CD14-positive monocyte (primary cell): Measurements from ENCODE around the gene TAP2. TPM values are rescaled to one million over a fixed set of nuclear protein-coding genes. Genes with fewer than 3 reads are reported as not detected.

Experiments
- DNase-seq, 3 donors: peaks; one replicate each; pipeline ENCODE4 v3.0.0-alpha.2; 2011 to 2022
- H2AFZ ChIP-seq: 2 replicates; pipeline ENCODE4 v1.6.0; 2012; ENCODE audit warnings: mild to moderate bottlenecking, low read depth, low read length, inconsistent platforms; ENCODE audit not compliant: insufficient read depth, poor library complexity, severe bottlenecking
- H3K27ac ChIP-seq, 2 donors: 1 replicate in 1 of 2; 2 replicates in 1 of 2; pipeline ENCODE4 v1.5.1; 2012 to 2013; ENCODE audit warnings: low read length in 2 of 2, control low read depth in 1 of 2, inconsistent platforms in 1 of 2, low read depth in 1 of 2, mild to moderate bottlenecking in 1 of 2
- H3K27me3 ChIP-seq, 2 donors: one replicate each; pipeline versions ENCODE4 v1.6.0 to v1.6.1; 2011 to 2013; ENCODE audit warnings: low read length in 2 of 2; ENCODE audit not compliant: control insufficient read depth in 2 of 2, insufficient read depth in 2 of 2
- H3K36me3 ChIP-seq, 2 donors: replicated peaks in 1 of 2; 1 replicate in 1 of 2; 2 replicates in 1 of 2; pipeline versions ENCODE4 v1.5.1 to v1.6.1; 2012 to 2013; ENCODE audit warnings: low read length in 2 of 2, control low read depth in 1 of 2, inconsistent platforms in 1 of 2, mild to moderate bottlenecking in 1 of 2; ENCODE audit not compliant: insufficient read depth in 2 of 2, control insufficient read depth in 1 of 2
- H3K4me1 ChIP-seq, 2 donors: 1 replicate in 1 of 2; 2 replicates in 1 of 2; pipeline versions ENCODE4 v1.5.1 to v1.6.1; 2012 to 2013; ENCODE audit warnings: low read length in 2 of 2, control low read depth in 1 of 2, inconsistent platforms in 1 of 2, mild to moderate bottlenecking in 1 of 2, moderate library complexity in 1 of 2; ENCODE audit not compliant: insufficient read depth in 2 of 2, control insufficient read depth in 1 of 2
- H3K4me2 ChIP-seq: replicated peaks from 2 replicates; pipeline ENCODE3; 2012; ENCODE audit warnings: low read length, moderate library complexity, mild to moderate bottlenecking; ENCODE audit not compliant: poor library complexity, severe bottlenecking; ENCODE audit errors: extremely low read depth
- H3K4me3 ChIP-seq, 3 experiments: fragments of 200-600 bp in 1 of 3; sonication (generic) in 1 of 3; replicated peaks in 1 of 3; 1 replicate in 2 of 3; 2 replicates in 1 of 3; pipeline ENCODE4 v1.5.1; 2011 to 2013; ENCODE audit warnings: low read length in 3 of 3, mild to moderate bottlenecking in 3 of 3, control low read depth in 2 of 3, low read depth in 2 of 3, inconsistent platforms in 1 of 3, moderate library complexity in 1 of 3
- H3K79me2 ChIP-seq: 2 replicates; pipeline ENCODE4 v1.6.0; 2012; ENCODE audit warnings: mild to moderate bottlenecking, control low read depth, inconsistent platforms, low read length, moderate library complexity; ENCODE audit not compliant: insufficient read depth
- H3K9ac ChIP-seq: 2 replicates; pipeline ENCODE4 v1.6.0; 2017; ENCODE audit warnings: low read length, mild to moderate bottlenecking; ENCODE audit not compliant: insufficient read depth, poor library complexity, severe bottlenecking
- H3K9me3 ChIP-seq, 2 donors: replicated peaks in 1 of 2; 1 replicate in 1 of 2; 2 replicates in 1 of 2; pipeline versions ENCODE4 v1.5.1 to v1.6.1; 2012 to 2013; ENCODE audit warnings: low read length in 2 of 2, control low read depth in 1 of 2; ENCODE audit not compliant: control insufficient read depth in 1 of 2, insufficient read depth in 1 of 2
- H4K20me1 ChIP-seq: 2 replicates; pipeline ENCODE4 v1.6.0; 2012; ENCODE audit warnings: mild to moderate bottlenecking, low read length, control low read depth, moderate library complexity; ENCODE audit not compliant: insufficient read depth
- H3K27ac Mint-ChIP-seq, 7 donors: one replicate each; pipeline ENCODE4 v1.8.0; 2020; ENCODE audit warnings: mild to moderate bottlenecking in 7 of 7, mixed read lengths in 7 of 7, moderate library complexity in 6 of 7, inconsistent platforms in 2 of 7
- H3K27me3 Mint-ChIP-seq, 3 donors: one replicate each; pipeline ENCODE4 v1.8.0; 2021 to 2022; ENCODE audit warnings: low read depth in 3 of 3, mild to moderate bottlenecking in 3 of 3, mixed read lengths in 3 of 3, moderate library complexity in 3 of 3, inconsistent platforms in 1 of 3
- H3K36me3 Mint-ChIP-seq, 2 donors: one replicate each; pipeline ENCODE4 v1.8.0; 2020; ENCODE audit warnings: mixed read lengths in 2 of 2, inconsistent platforms in 1 of 2, mild to moderate bottlenecking in 1 of 2
- H3K4me1 Mint-ChIP-seq: one replicate; pipeline ENCODE4 v1.8.0; 2020; ENCODE audit warnings: mild to moderate bottlenecking, mixed read lengths
- H3K4me3 Mint-ChIP-seq, 2 donors: one replicate each; pipeline ENCODE4 v1.8.0; 2020; ENCODE audit warnings: mild to moderate bottlenecking in 2 of 2, mixed read lengths in 2 of 2, moderate library complexity in 1 of 2
- H3K9me3 Mint-ChIP-seq, 7 donors: one replicate each; pipeline ENCODE4 v1.8.0; 2020 to 2022; ENCODE audit warnings: mixed read lengths in 7 of 7, mild to moderate bottlenecking in 6 of 7, moderate library complexity in 6 of 7, inconsistent platforms in 2 of 7
- CTCF ChIP-seq: fragments of 200-600 bp; IDR thresholded peaks from one replicate; pipeline ENCODE4 v1.8.0; 2022; ENCODE audit warnings: antibody characterized with exemption, mild to moderate bottlenecking
- WGBS: methylation state at CpG from one replicate; pipeline ENCODE4 v1.1.5; 2013; ENCODE audit warnings: missing lambda C conversion rate; ENCODE audit not compliant: insufficient coverage; 5-methylcytosine and 5-hydroxymethylcytosine counted together
- intact Hi-C, 2 donors: fragments of 100-400 bp; cut with micrococcal nuclease; formaldehyde crosslinking; loops; one replicate each; pipeline versions ENCODE4 v1.15.0 to v1.15.1; 2023
- polyA plus RNA-seq, 3 donors: library from polyadenylated mRNA; depleted of rRNA in 1 of 3; unstranded in 2 of 3; stranded (reverse) in 1 of 3; fragments of 300-500 nt in 2 of 3; fragments of >200 nt in 1 of 3; fragmentation: Illumina TruSeq in 2 of 3; gene quantifications; 1 replicate in 2 of 3; 2 replicates in 1 of 3; pipeline ENCODE4 v1.2.3, GENCODE V29; 2012 to 2021

TAP2 gene
- polyA plus RNA-seq, 3 donors, result 12.6 to 48.7 (median 25.9) TPM

- Mint-ChIP-seq H3K27ac (no peak overlapping the region), H3K4me3 (no peak overlapping the region), H3K9me3 (no peaks in the 10 kb centered on the region), H3K4me1 (peaks cover 30% of the 10 kb centered on the region), H3K36me3 (peaks cover 0 to 16% of the 10 kb centered on the region in 2 donors), H3K27me3 (no peaks in the 10 kb centered on the region)
- H2AFZ ChIP-seq, result no peak overlapping the region
- no peaks in the 10 kb centered on the region for H3K36me3 ChIP-seq
- no peak overlapping the region for H3K4me3 ChIP-seq
- H4K20me1 ChIP-seq, result no peaks in the 10 kb centered on the region
- no peak for TF ChIP-seq CTCF
- no peaks in the 10 kb centered on the region for H3K9me3 ChIP-seq
- H3K79me2 ChIP-seq, result no peaks in the 10 kb centered on the region
- WGBS, result 100% methylated on average over 1 of the region's 2 CpGs
- H3K9ac ChIP-seq, result no peak overlapping the region
- no peak overlapping the region for H3K27ac ChIP-seq
- H3K27me3 ChIP-seq, result no peaks in the 10 kb centered on the region
- H3K4me2 ChIP-seq, result no peak overlapping the region
- no peak for DNase-seq
- intact Hi-C loops, result no loop called here
- H3K4me1 ChIP-seq, result peaks cover 19 to 23% of the 10 kb centered on the region in 2 donors
Measured at GRCh38 chr6:32818867-32819266, 19.7 kb downstream of the TAP2 start.

- Mint-ChIP-seq H3K36me3 (peaks cover 0 to 24% of the 10 kb centered on the region in 2 donors), H3K4me3 (peak within 1 kb of the TSS; percentile 48 to 56), H3K27me3 (peaks cover 0 to 1% (median 0%) of the 10 kb centered on the region in 3 donors), H3K9me3 (no peaks in the 10 kb centered on the region), H3K27ac (peak within 1 kb of the TSS in 4 of 7 donors; percentile 46 to 76 (median 66)), H3K4me1 (peaks cover 27% of the 10 kb centered on the region)
- no peaks in the 10 kb centered on the region for H3K27me3 ChIP-seq
- no peak within 1 kb of the TSS for H3K27ac ChIP-seq
- no peaks in the 10 kb centered on the region for H3K36me3 ChIP-seq
- no peak within 1 kb of the TSS for H3K4me3 ChIP-seq
- no peaks in the 10 kb centered on the region for H4K20me1 ChIP-seq
- intact Hi-C loops, result no loop called here
- H2AFZ ChIP-seq, result no peak within 1 kb of the TSS
- H3K9me3 ChIP-seq, result no peaks in the 10 kb centered on the region
- H3K9ac ChIP-seq, result no peak within 1 kb of the TSS
- H3K79me2 ChIP-seq, result no peaks in the 10 kb centered on the region
- H3K4me1 ChIP-seq, result peaks cover 17 to 22% of the 10 kb centered on the region in 2 donors
- 100% methylated on average over 1 of the region's 3 CpGs for WGBS
- TF ChIP-seq CTCF, result no peak
- peak; percentile 29 to 67 (median 43) for DNase-seq
- no peak within 1 kb of the TSS for H3K4me2 ChIP-seq
Measured at GRCh38 chr6:32816746-32817204, 21.8 kb downstream of the TAP2 start, which contains the start of gene HLA-DOB. Gene HLA-DOB, minus strand, starts transcription at chr6:32817002. Its CDS starts 51 bp downstream, at chr6:32816951.
